HG03571 (cell line): ENCODE data around the gene ZNF423.

Source experiments
- ATAC-seq: cut with Tn5 transposase; IDR thresholded peaks from one replicate; pipeline ENCODE4 v1.9.1; 2021; ENCODE audit not compliant: unreplicated experiment

ZNF423 gene

DNA sequence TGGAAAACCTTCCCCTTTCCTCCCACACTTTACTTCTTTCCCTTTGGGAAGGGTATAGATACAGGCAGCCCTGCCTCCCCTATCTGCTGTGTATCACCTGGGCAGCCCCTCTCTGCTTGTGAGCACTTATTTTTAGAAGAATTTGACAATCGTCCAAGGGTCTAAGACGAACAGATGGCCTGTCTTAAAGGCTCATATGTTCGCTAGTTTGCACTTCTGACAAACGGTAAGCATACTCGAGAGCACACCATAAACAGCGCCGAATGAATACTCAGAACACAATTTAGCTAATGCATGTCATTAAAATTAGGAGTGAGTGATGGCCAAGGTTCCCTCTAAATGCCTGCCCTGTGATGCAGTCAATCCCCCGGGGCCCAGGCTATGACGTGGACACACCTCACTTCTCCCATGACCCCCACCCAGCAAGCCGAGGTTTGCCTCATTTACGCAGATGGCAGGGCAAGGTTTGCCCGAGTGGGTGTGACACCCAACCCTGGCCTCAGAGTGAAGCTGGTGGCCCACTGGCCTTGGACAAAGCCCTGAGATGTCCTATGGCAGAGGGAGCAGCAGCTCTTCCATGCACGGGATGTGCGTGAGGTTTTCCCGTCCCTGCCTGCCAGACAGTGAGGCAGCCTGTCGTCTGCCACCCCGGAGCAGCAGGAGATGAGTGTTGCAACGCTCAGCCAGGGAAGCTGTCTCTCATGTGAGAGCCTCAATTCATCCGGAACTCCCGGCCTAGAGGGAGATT lies 357.1 kb downstream of the ZNF423 start:
- no peak for ATAC-seq

DNA sequence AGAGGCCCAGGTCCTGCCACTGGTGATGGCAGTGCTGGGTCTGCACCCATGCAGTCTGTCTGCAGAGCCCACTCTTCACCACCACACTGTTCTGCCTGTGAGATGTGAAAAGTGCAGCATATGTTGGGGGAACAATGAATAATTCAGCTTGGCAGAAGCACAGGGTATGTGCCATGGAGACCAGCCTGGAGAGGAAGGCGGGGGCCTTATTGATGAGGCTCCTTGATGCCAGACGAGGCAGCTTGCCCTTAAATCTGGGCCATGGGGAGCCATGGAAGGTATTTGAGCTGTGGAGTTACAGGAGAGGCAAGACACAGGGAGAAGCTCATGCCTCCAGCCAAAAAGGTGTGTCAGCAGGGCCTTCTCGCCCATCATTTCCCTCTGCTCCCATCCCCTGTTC lies 357.6 kb downstream of the ZNF423 start:
- no peak for ATAC-seq

DNA sequence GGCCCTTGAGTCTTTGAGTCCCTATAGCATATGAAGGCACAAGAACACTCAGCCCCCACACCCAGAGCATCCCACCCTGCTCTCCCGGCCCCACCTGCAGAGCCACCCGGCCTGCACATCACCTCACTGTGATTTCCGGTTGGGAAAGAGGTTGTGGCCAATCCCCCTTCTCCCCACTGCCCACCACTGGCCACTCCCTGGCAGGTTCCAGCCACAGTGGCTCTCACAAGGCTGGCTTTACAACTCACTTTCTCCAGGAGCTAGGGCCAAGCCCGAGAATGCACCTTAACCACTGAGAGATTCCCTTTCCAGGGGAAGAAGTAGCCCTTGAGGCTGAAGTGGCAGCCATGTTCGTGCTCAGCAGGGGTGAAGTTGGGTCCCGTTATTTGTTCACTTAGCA lies 358.4 kb downstream of the ZNF423 start:
- ATAC-seq: no peak

DNA sequence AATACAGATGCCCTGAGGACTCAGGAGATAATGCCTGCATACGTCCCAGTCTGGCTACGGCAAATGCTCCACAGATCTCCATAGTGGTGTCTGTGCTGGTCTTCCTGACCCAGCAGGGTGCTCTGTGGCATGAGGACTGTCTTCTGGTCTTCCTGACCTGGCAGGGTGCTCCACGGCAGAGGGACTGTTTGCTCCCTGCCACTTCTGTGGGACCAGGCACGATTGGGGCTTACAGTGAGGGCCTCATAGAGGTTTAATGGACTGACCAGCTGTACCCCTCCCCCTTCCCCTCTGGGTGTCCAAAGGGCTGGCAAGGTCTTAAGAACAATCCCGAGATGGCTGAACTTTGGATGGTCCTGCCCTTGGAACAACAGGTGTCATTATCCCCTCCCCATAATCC lies 359.3 kb downstream of the ZNF423 start:
- ATAC-seq: no peak

DNA sequence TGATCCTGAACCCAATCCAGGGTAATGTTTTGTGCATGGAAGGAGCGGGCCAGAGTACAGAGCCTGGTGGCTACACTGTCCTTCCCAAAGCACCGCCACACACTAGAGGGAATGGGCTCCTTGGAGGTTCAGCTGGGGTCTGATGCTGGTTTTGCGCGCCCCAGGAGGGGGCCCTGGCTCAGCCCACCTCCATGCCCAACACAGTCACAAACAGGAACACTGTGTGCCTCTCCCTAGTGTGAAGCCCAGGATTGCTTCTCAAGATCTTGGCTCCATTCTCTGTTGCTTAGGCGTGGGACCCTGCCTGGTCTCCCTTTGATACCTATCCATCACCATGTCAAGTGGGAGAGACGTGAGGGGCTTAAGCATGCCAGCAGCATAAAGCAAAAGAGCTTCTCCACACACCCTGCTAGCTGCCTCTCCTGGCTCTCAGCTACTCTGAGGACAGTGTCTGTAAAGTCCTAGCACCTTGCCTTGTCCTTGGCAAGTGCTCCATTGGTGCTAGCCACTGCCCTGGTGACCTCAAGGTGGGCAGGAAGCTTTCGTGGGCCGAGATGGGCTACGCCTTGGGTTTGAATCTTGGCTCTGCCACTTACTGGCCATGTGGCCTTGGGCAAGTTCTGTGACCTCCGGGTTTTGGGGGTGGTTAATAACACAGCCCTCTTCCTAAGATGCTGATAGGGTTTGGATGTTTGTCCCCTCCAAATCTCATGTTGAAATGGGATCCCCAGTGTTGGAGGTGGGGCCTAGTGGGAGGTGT lies 360.1 kb downstream of the ZNF423 start:
- no peak for ATAC-seq

DNA sequence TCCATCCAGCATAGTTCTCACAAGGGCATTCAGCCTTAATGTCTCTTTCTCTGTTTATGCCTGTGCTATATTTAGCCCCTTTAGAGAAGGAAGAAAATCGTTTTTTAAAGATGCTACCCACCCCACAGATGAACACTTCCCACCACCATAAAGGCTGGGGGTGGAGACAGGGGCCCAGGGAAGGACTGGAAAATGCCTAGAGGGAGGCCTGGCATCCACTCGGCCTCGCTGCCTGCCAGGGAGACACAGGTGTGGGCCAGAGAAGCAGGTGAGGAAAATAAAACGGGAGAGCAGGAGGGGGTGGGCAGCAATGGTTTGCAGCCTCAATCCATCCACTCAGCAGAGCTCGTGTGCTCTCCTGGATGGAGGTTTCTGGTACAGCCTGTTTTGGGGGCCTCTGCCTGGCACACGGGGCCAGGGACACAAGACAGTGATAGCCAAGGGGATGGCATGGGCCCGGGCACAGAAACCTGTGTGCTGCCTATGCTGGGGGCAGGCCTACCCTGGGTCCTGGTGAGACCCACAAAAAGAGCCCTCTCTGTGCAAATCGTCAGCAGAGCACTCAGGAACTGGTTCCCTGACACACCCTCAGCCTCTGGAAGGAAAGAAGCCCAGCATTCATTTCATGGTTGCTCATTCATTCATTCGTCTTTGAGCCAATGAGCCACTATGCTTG lies 360.9 kb downstream of the ZNF423 start:
- no peak for ATAC-seq

DNA sequence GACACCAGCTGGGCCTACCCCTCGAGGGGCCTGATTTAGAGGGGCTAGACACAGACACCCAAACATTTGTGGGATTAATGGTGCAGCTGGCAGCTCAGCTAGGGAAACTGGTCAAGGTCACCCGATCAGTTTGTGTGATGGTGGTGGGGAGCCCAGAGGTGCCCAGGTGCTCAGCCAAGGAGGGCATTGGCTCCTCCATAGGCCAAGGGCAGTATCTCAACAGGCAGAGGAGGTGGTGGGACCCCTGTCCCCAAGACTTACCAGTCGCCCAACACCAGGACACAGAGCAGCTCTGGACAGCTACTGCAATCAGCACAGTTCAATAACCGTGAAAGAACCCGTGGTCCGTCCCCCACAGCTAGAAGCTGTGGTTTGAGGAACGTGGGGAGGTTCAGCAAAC lies 361.4 kb downstream of the ZNF423 start:
- ATAC-seq: no peak

DNA sequence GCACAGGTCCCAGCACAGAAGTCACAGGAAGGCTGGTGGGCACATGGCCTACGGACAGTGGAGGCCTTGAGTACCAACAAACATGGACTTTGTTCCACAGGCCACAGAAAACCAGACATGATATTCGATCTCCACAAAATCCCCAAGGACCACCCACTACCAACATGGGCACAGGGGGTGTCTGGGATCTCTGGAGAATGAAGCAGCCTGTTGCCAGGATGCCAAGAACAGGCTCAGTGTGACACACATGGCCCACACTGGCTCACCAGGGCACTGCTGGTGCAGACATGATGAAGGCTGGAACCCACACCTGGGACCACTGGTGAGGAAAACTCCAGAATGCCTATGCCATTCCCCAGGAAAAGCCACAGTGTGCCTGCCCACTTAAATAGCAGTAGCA lies 362.1 kb downstream of the ZNF423 start:
- no peak for ATAC-seq

DNA sequence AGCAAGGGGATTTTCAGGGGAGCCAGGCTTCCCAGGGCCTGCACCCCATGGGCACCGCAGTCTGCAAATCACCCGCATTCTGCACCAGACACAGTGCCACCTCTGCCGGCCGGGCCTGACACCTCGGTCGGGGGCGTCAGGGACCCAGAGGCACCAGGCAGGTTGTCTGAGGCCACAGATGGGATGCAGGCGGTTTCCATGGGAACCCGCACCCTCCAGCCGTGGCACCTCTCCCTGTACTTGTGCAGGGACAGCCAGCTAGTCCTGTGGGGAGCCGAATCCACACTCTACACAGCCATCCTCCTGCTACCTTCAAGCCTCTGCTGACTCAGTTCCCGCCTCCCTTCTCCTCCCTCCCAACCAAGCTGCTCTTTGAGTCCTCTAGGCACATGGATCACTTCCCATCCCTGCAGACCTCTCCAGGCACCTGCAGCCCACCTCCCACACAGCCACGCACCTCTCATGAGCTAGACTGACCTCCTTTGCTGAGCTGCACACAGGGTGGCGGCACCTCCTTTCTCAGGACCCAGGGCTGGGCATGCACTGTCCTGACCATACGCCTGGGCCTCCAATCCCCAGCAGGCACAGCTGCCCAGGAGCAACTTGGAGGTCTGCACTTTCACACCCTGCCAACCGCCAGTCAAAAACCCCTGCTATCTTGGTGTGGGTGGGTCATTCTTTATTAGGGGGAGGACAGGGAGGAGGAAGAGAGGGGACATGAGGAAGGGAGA lies 362.9 kb downstream of the ZNF423 start:
- ATAC-seq: no peak

DNA sequence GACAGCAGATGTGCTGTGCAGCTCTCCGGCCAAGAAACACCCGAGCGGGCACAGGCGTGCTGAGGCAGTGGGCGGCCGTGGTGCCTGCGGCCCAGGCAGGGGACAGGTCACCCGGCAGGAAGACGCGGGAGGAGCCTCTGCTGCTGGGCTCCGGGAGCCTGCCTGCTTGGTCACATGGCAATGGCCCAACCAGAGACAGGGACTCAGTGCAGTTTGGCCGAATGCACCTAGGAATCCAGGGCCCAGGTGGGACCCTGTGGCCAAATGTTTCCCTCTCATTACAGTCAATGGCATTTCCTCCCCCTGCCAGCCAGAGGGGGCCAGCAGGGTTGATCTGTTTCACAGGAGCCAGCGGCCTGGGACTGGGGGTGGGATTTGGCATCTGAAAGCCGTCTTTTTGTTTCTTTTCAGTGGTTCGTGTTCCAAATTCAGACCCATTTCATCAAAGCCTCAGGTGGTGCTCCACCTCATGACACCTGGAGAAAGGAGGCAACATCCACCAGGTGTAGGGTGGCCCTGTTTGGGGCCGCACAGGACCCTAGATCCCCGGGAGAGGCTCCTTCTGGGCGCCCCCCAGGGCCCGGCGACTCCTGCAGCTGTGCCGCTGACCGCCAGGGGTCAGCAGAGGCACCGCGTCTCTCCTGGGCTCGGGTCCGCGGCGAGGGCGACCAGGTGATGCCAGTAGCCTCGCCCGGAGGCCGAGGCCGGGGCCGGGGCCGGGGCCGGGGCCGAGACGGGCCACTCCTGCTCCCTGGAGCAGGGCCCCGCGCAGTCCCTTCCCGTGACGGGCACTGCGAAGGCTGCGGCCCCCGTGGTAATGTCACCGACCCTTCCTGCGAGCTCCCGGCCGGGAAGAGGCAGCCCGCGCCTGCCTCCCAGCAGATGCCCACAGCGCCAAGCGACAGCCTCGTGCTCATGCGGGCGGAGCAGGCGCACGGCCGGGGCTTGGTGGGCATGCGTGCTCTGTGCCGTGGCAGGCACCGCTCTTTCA lies 363.8 kb downstream of the ZNF423 start:
- ATAC-seq: peak; percentile 53

DNA sequence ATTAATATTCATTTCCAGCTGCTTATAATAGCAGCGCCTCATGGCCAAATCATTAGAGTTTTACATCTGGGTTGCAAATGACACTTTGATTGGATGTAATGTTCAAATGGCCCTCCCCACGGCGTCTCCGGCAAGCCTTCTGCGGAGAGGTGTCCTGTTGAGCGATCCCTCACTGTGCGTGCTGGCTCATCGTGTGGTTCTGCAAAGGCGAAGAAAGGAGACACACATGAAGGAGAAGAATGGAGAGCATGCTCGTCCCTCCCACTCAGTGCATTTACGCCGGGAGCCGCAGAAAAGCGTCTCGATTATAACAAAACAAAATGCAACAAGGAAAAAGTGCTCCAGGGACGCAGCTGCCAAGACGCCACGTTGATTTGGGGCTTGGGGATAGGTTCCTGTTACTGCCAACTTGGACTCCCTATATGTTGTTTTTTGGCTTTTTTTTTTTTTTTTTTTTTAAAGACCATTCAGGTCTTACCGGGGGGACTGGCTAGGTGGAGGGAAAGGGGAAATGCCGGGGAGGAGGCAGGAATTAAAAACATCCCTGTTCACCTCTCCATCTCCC lies 364.7 kb downstream of the ZNF423 start:
- ATAC-seq: no peak

DNA sequence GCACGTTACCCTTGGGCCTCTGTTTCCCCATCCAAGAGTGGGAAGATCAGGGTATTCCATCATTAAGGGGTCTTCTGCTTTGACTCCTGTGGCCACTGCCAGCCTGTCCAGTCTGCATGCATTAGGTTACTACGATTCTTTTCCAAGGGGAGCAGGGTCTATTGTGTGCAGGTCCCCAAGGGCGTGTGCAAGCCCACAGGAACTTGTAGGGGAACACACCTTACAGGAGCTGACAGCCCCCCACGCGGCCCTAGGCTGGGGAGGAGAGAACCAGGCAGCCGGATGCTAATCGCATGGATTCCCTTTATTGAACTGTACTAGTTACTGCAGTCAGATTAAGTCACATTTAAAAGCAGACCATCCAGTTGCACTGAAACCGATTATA lies 365.6 kb downstream of the ZNF423 start:
- ATAC-seq: no peak

DNA sequence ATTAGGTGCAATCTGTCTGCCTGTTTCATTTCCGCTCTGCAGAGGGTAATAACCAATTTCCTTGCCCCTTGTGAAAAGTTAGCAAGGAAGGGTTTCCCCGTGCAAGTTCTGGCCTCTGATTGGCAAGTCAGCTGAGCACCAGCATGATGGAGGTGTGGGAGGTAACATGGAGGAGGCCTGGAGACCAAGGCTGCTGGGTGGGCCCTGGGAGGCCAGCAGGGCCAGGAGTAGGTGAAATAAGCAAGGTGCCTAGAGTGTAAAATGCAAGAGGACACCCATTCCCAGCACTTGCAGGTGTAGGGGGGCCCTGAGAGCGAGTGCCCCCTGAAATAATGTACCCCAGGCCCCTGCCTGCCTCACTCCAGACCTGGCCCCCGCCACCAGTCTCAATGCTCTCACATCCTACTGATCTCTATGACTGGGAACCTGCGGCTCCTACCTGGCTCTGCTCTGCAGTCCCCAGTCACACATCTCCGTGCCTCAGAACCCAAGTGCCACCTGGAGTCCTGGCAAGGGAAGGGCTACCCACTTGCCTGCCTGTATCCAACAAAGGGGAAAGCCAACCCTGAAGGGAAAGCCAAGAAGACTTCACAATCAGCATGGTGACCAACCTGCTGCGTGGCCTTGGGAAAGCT lies 366.1 kb downstream of the ZNF423 start:
- no peak for ATAC-seq

DNA sequence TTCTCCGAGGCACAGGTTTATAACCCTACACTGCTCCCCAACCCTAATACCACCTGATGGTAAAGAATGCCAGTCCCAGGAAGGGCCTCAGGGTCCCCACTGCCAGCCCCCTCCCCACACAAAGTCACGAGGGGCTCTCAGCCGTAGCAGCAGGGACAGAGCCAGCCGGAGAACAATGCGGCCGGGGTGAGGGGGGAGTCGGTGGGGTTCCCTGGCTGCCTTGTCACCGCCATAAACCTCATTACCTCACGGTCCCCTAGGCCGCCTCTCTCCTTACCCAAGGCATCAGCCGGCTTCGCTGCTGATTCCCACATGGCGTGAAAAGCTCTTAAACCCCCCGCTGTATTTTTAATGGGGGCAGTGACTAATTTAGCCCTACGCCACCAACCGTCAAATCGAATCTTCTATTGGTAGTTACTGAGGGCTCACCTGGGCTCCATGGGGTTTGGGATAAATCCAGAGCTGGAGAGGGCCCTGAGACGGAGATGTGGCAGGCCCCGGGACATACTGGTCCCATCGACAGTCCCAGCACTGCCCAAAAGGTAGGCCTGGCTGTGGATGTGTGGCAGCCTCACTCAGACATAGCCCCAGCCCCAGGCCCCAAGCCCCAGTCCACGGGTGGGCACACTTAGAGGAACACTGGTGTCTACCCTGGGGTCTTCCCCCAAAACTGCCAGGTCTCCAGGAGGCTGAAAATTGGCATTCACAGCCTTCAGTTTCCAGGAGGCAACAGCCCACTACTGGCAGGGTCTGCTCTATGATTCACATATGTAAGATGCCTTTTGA lies 367.0 kb downstream of the ZNF423 start:
- no peak for ATAC-seq

DNA sequence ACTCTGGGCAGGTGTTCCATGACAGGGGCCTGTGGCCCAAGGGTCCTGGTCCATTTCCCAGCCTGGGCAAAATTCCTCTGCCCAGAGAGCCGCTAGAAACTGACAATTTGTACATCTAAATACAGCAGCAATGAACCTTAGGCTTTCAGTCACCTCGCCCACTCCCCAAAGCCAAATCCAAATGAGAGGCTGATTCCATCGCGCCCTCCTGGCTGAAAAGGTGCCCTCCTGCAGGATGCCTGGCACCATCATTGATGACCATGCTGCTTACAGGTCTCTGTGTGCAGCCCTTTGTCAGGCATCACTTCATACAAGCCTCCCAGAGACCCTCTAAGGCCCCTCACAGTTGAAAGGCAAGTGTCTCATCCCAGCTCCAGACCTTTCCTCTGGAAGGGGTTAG lies 367.6 kb downstream of the ZNF423 start:
- ATAC-seq: no peak

DNA sequence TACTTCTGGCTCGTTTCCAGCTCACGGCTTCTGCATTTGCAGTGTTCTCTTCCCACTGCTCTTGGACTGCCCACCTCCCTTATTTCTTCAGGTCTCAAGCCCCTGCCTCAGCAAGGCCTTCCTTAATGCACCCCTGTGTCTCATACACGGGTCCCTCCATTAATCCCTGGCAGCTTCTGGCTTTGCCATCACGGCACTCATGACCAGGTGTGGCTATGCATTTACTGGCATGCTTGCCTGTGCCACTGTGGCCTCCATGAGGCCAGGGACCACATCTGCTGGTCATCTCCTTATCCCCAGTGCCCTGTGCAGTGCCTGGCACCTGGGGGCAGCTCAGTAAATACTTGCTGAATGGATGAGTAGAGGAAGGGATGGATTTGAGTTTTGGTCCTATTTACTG lies 368.2 kb downstream of the ZNF423 start:
- no peak for ATAC-seq

DNA sequence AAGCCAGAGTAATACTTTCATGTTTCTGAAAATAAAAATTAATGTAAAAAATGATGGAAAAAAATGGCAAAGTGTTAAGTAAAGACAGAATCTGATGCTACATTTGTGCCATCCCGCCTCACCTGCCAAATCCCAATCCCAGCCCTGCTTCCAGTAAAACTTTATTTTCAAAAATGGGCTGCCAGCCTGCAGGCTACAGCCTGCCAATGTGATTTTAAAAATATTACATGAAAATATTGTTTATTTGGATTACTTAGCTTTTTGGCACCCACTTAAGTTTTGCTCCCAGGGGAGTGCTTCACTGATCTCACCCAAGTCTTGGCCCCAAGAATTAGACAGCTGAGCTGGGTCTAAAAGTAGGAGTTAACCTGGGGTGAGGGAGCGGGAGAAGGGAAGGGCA lies 369.5 kb downstream of the ZNF423 start:
- no peak for ATAC-seq

DNA sequence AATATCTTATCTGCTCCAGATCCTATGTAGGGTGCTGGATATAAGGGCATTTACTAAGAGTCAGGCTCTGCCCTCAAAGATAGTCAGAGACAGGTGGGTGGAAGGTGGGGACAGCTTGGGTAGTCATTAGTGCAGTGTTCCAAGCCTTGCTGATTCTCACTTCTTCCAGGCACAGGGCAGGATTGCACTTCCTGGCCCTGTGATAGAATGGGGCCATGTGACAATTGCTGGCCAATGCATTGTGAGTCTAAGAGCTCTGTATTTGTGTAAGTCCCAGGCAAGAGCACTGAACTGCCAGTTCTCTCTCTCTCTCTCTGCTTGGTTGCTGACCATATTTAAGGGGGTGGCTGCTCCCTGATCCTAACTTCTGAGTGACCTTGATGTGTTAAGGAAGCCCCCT lies 370.2 kb downstream of the ZNF423 start:
- ATAC-seq: no peak

DNA sequence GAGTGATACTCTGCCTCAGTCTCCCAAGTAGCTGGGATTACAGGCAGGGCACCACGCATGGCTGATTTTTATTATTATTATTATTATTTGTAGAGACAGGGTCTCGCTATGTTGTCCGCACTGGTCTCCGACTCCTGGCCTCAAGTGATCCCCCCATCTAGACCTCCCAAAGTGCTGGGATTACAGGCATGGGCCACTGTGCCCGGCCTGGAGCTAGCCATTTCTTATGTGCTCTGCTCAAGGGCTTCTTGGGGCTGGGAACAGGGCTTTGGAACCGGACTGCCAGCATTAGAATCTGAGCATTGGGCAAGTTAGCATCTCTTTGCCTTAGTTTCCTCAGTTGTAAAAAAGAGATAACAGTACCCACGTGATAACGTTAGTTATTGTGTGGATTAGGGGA lies 371.0 kb downstream of the ZNF423 start:
- ATAC-seq: no peak
